Astrocyte (in vitro differentiated cells and primary cell): ENCODE measurements around the gene ASMTL. TPM values are rescaled to one million over a fixed set of nuclear protein-coding genes. Genes with fewer than 3 reads are reported as not detected.
"Not testable (repeated sequence)": the region's sequence is repeated elsewhere in the genome, so short reads cannot be mapped to it uniquely, and the experiment has no call there.

ENCODE experiments used
- DNase-seq: peaks from one replicate; pipeline ENCODE4 v3.0.0-alpha.2; 2010; ENCODE audit warnings: low read depth
- FAIRE-seq: peaks from 2 replicates; lab custom pipeline; 2011; peaks lifted over from hg19 to GRCh38; lab: Jason Lieb, UNC
- H2AFZ ChIP-seq: 2 replicates; pipeline ENCODE4 v1.6.0; 2012; ENCODE audit warnings: low read depth, low read length, inconsistent platforms
- H3K27ac ChIP-seq: 2 replicates; pipeline ENCODE4 v1.5.1; 2011; ENCODE audit warnings: low read depth, low read length, inconsistent platforms
- H3K27me3 ChIP-seq: 2 replicates; pipeline ENCODE4 v1.6.0; 2011; ENCODE audit warnings: low read length, inconsistent platforms; ENCODE audit not compliant: insufficient read depth
- H3K36me3 ChIP-seq: 2 replicates; pipeline ENCODE4 v1.5.1; 2011; ENCODE audit warnings: low read length, inconsistent platforms; ENCODE audit not compliant: insufficient read depth
- H3K4me1 ChIP-seq: 2 replicates; pipeline ENCODE4 v1.5.1; 2011; ENCODE audit warnings: low read length, inconsistent platforms; ENCODE audit not compliant: insufficient read depth
- H3K4me2 ChIP-seq: 2 replicates; pipeline ENCODE4 v1.6.0; 2012; ENCODE audit warnings: low read length, inconsistent platforms
- H3K4me3 ChIP-seq: 2 replicates; pipeline ENCODE4 v1.5.1; 2011; ENCODE audit warnings: low read depth, mild to moderate bottlenecking, low read length, inconsistent platforms; ENCODE audit not compliant: insufficient read depth
- H3K79me2 ChIP-seq: 2 replicates; pipeline ENCODE4 v1.6.0; 2012; ENCODE audit warnings: mild to moderate bottlenecking, low read length, inconsistent platforms; ENCODE audit not compliant: insufficient read depth
- H3K9ac ChIP-seq: 2 replicates; pipeline ENCODE4 v1.6.0; 2012; ENCODE audit warnings: mild to moderate bottlenecking, low read length, inconsistent platforms
- H3K9me3 ChIP-seq: 2 replicates; pipeline ENCODE4 v1.5.1; 2012; ENCODE audit warnings: low read depth, mild to moderate bottlenecking, low read length, inconsistent platforms; ENCODE audit not compliant: insufficient read depth
- H4K20me1 ChIP-seq: 2 replicates; pipeline ENCODE4 v1.6.0; 2012; ENCODE audit warnings: low read length, inconsistent platforms; ENCODE audit not compliant: insufficient read depth
- H3K27ac Mint-ChIP-seq: one replicate; pipeline ENCODE4 v1.8.0; 2021; ENCODE audit warnings: mild to moderate bottlenecking, mixed read lengths; ENCODE audit not compliant: unreplicated experiment
- H3K27me3 Mint-ChIP-seq: one replicate; pipeline ENCODE4 v1.8.0; 2021; ENCODE audit warnings: low read depth, mixed read lengths; ENCODE audit not compliant: unreplicated experiment
- H3K36me3 Mint-ChIP-seq: one replicate; pipeline ENCODE4 v1.8.0; 2021; ENCODE audit warnings: low read depth, mixed read lengths; ENCODE audit not compliant: unreplicated experiment
- H3K4me1 Mint-ChIP-seq: one replicate; pipeline ENCODE4 v1.8.0; 2021; ENCODE audit warnings: low read depth, mixed read lengths; ENCODE audit not compliant: unreplicated experiment
- H3K4me3 Mint-ChIP-seq: one replicate; pipeline ENCODE4 v1.8.0; 2021; ENCODE audit warnings: mild to moderate bottlenecking, moderate library complexity, mixed read lengths; ENCODE audit not compliant: unreplicated experiment
- H3K9me3 Mint-ChIP-seq: one replicate; pipeline ENCODE4 v1.8.0; 2021; ENCODE audit warnings: mild to moderate bottlenecking, mixed read lengths; ENCODE audit not compliant: unreplicated experiment
- EZH2 ChIP-seq: IDR thresholded peaks from 2 replicates; pipeline ENCODE4 v1.6.1; 2012; ENCODE audit warnings: mild to moderate bottlenecking, low read length, inconsistent platforms; ENCODE audit not compliant: insufficient read depth
- total RNA-seq: library from RNA; stranded (reverse); gene quantifications from 2 replicates; pipeline ENCODE4 v1.2.1, GENCODE V29; 2021
- TF ChIP-seq, protein P1 (sequence below): IDR thresholded peaks from 2 replicates; pipeline ENCODE4 v1.5.1; 2011; ENCODE audit warnings: low read depth, mild to moderate bottlenecking, inconsistent platforms, low read length, moderate library complexity; ENCODE audit not compliant: insufficient read depth

ASMTL gene
- total RNA-seq, 1 donor from 2014 or later: 22.1 TPM

- Histone ChIP-seq H2AFZ (no peak overlapping the region), H3K4me1 (no peaks in the 10 kb centered on the region), H3K27me3 (no peaks in the 10 kb centered on the region), H3K27ac (no peak overlapping the region), H3K4me3 (no peak overlapping the region), H4K20me1 (peaks cover 45% of the 10 kb centered on the region), H3K79me2 (peaks cover 65% of the 10 kb centered on the region), H3K36me3 (peaks cover 3% of the 10 kb centered on the region), H3K9me3 (no peaks in the 10 kb centered on the region), H3K4me2 (peak overlapping the region; percentile 25), H3K9ac (no peak overlapping the region)
- H3K4me3 Mint-ChIP-seq: no peak overlapping the region
- FAIRE-seq: no peak
- H3K9me3 Mint-ChIP-seq: peaks cover 25% of the 10 kb centered on the region
- H3K4me1 Mint-ChIP-seq: no peaks in the 10 kb centered on the region
- peaks cover 18% of the 10 kb centered on the region for H3K36me3 Mint-ChIP-seq
- DNase-seq: no peak
- TF ChIP-seq EZH2: no peak
- TF ChIP-seq, protein P1, sequence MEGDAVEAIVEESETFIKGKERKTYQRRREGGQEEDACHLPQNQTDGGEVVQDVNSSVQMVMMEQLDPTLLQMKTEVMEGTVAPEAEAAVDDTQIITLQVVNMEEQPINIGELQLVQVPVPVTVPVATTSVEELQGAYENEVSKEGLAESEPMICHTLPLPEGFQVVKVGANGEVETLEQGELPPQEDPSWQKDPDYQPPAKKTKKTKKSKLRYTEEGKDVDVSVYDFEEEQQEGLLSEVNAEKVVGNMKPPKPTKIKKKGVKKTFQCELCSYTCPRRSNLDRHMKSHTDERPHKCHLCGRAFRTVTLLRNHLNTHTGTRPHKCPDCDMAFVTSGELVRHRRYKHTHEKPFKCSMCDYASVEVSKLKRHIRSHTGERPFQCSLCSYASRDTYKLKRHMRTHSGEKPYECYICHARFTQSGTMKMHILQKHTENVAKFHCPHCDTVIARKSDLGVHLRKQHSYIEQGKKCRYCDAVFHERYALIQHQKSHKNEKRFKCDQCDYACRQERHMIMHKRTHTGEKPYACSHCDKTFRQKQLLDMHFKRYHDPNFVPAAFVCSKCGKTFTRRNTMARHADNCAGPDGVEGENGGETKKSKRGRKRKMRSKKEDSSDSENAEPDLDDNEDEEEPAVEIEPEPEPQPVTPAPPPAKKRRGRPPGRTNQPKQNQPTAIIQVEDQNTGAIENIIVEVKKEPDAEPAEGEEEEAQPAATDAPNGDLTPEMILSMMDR: no peak
- no peaks in the 10 kb centered on the region for H3K27me3 Mint-ChIP-seq
- H3K27ac Mint-ChIP-seq: no peak overlapping the region
Observed at GRCh38 chrX:1449036-1449822, 3.5 kb downstream of the ASMTL start.

GRCh38 chrX:1448573-1449001 lies 4.1 kb downstream of the ASMTL start:
- H3K4me1 ChIP-seq, H3K27me3 Mint-ChIP-seq, H3K4me3 Mint-ChIP-seq, H3K4me1 Mint-ChIP-seq, H3K27ac Mint-ChIP-seq, H3K9ac ChIP-seq, H2AFZ ChIP-seq, H3K4me2 ChIP-seq, H3K9me3 ChIP-seq, H3K27ac ChIP-seq, H3K36me3 ChIP-seq, H3K27me3 ChIP-seq, DNase-seq, H3K4me3 ChIP-seq: not testable (repeated sequence)
- H3K79me2 ChIP-seq: peaks cover 70% of the 10 kb centered on the region
- FAIRE-seq: peak; percentile 58
- peaks cover 45% of the 10 kb centered on the region for H4K20me1 ChIP-seq
- peaks cover 25% of the 10 kb centered on the region for H3K9me3 Mint-ChIP-seq
- peaks cover 23% of the 10 kb centered on the region for H3K36me3 Mint-ChIP-seq

- peaks cover 26% of the 10 kb centered on the region for H3K36me3 Mint-ChIP-seq
- not testable (repeated sequence) for H3K4me1 ChIP-seq, H3K36me3 ChIP-seq, H3K9ac ChIP-seq, H3K27me3 ChIP-seq, H3K27ac ChIP-seq, H3K4me3 ChIP-seq, H3K4me3 Mint-ChIP-seq, FAIRE-seq, H3K27ac Mint-ChIP-seq, H3K4me2 ChIP-seq, H3K27me3 Mint-ChIP-seq, H3K9me3 ChIP-seq, H3K4me1 Mint-ChIP-seq, DNase-seq, H2AFZ ChIP-seq
- peaks cover 45% of the 10 kb centered on the region for H4K20me1 ChIP-seq
- H3K9me3 Mint-ChIP-seq: peaks cover 25% of the 10 kb centered on the region
- peaks cover 74% of the 10 kb centered on the region for H3K79me2 ChIP-seq
Observed at GRCh38 chrX:1447969-1448572, 4.6 kb downstream of the ASMTL start.

DNA sequence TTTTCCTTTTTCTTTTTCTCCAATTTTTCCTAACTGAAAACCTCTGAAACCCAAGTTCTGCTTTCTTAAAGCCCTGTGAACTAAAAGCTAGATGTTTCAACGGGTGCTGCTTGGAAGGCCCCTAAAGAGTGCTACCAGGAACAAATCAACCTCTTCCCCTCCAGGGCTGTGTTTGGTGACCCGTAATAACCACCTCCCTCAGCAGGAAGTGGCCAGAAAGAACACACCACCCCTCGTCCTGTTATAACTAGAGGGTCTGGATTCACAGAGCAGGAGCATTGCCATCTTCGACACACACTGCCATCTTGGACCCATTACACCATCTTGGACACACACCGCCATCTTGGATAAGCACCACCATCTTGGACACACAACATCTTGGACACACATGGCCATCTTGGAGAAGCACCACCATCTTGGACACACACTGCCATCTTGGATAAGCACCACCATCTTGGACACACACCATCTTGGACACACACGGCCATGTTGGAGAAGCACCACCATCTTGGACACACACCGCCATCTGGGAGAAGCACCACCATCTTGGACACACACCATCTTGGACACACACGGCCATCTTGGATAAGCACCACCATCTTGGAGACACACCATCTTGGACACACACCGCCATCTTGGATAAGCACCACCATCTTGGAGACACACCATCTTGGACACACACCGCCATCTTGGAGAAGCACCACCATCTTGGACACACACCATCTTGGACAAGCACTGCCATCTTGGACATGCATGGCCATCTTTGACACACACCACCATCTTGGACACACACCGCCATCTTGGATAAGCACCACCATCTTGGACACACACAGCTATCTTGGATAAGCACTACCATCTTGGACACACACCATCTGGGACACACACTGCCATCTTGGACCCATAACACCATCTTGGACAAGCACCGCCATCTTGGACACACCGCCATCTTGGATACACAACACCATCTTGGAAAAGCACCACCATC lies 5.4 kb downstream of the ASMTL start:
- H3K9me3 ChIP-seq, H3K27ac Mint-ChIP-seq, H3K27ac ChIP-seq, H2AFZ ChIP-seq, H3K4me3 ChIP-seq, DNase-seq, H3K4me2 ChIP-seq, H3K27me3 ChIP-seq, H3K4me3 Mint-ChIP-seq, H3K4me1 ChIP-seq, H3K36me3 ChIP-seq, H3K4me1 Mint-ChIP-seq, H3K27me3 Mint-ChIP-seq, H3K9ac ChIP-seq: not testable (repeated sequence)
- peak; percentile 56 for FAIRE-seq
- H3K79me2 ChIP-seq: peaks cover 80% of the 10 kb centered on the region
- H4K20me1 ChIP-seq: peaks cover 49% of the 10 kb centered on the region
- peaks cover 29% of the 10 kb centered on the region for H3K36me3 Mint-ChIP-seq
- peaks cover 29% of the 10 kb centered on the region for H3K9me3 Mint-ChIP-seq
